Measurements from ENCODE around the gene ACAA1. TPM values are rescaled to one million over a fixed set of nuclear protein-coding genes. Genes with fewer than 3 reads are reported as not detected.

The ACAA1 gene
- total RNA-seq, 1 experiment from 2014 or later = 58.9 TPM

DNA sequence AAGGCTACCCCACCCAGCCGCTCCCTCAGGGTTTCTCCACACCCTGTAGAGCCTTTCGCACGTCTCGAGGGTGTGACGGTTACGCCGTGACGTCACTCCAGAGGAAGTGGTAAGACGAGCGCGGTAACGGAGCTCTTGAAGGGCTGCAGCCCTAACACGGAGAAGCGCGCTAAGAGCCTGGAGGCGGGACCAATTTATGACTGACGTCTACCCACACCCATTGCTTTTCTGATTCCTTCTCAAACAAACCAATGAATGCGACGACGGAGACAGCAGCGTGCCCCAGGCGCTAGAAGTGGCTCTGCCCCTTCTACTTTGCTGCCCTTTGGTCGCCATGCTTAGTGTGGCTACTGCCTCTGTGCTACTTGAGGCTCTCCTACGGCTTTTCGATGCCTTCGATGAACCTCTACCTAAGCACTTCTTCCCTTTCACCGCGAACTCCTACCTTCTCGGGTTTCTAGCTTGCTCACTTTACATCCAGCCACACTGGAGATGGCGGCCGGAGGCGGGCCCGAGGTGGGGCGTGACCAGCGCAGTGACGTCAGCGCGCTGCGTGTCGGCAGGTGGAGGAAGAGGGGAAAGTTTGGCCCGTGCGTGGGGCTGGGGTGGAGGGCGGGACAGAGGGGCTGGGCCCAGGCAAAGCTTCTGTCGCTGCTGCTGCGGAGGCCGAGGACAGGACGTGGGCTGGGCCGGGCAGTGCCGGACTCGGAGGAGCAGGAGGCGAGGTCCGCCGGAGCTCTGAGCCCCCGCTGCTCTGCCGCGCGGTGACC lies 28.2 kb upstream of the ACAA1 start, which contains the start of gene OXSR1:
Gene OXSR1 (plus strand): TSS at position 586 of the 770 bp plus-strand sequence. CDS start 340 bp downstream, outside the sequence.
- peaks cover 6% of the 10 kb centered on the region for H4K20me1 ChIP-seq (ENCODE audit: insufficient read depth)
- peak within 1 kb of the TSS; percentile 83 for H2AFZ ChIP-seq
- H3K9me2 ChIP-seq (ENCODE audit: insufficient read depth) = no peaks in the 10 kb centered on the region
- intact Hi-C loops (cut with micrococcal nuclease; ENCODE audit: unreplicated experiment) = loop anchor here (1.0 kb wide), 3 partner anchors 11 to 32 kb away; partner anchors contain the start of gene ACAA1
- no peaks in the 10 kb centered on the region for H3K27me3 ChIP-seq (ENCODE audit: insufficient read depth, low read depth)
- ChIA-PET POLR2A (ENCODE audit: unreplicated experiment) (interaction anchor here (0.5 to 1.6 kb wide), 12 partner anchors 11 to 1107 kb away, joined by 3 to 27 read pairs (median 4); partner anchors contain the start of gene ACAA1), CTCF (interaction anchor here (0.5 to 1.2 kb wide), 4 partner anchors 12 to 1542 kb away, joined by 4 to 7 read pairs (median 6); no protein-coding TSS in a partner anchor)
- peak within 1 kb of the TSS; percentile 74 for H3K4me3 ChIP-seq
- H3K27ac ChIP-seq = peak within 1 kb of the TSS; percentile 96
- H3K4me1 ChIP-seq (replicated peaks; ENCODE audit: insufficient read depth) = peaks cover 38% of the 10 kb centered on the region
- H3F3A ChIP-seq (ENCODE audit: insufficient read depth, low read depth) = peaks cover 18% of the 10 kb centered on the region
- peaks cover 45% of the 10 kb centered on the region for H3K79me2 ChIP-seq (ENCODE audit: low read depth)
- no peaks in the 10 kb centered on the region for H3K9me3 ChIP-seq (ENCODE audit: insufficient read depth, low read depth)
- peak; percentile 99 for DNase-seq
- BruUV-seq (replicated peaks) = no TSS peak
- peak within 1 kb of the TSS; percentile 88 for H3K4me2 ChIP-seq
- TF ChIP-seq, protein P1, sequence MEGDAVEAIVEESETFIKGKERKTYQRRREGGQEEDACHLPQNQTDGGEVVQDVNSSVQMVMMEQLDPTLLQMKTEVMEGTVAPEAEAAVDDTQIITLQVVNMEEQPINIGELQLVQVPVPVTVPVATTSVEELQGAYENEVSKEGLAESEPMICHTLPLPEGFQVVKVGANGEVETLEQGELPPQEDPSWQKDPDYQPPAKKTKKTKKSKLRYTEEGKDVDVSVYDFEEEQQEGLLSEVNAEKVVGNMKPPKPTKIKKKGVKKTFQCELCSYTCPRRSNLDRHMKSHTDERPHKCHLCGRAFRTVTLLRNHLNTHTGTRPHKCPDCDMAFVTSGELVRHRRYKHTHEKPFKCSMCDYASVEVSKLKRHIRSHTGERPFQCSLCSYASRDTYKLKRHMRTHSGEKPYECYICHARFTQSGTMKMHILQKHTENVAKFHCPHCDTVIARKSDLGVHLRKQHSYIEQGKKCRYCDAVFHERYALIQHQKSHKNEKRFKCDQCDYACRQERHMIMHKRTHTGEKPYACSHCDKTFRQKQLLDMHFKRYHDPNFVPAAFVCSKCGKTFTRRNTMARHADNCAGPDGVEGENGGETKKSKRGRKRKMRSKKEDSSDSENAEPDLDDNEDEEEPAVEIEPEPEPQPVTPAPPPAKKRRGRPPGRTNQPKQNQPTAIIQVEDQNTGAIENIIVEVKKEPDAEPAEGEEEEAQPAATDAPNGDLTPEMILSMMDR (conservative IDR thresholded peaks at IDR 0.05) = no peak
- no peak for TF ChIP-seq EZH2 (IDR thresholded peaks at IDR 0.05; ENCODE audit: low read depth)
- no peaks in the 10 kb centered on the region for H3K36me3 ChIP-seq (ENCODE audit: low read depth)

DNA sequence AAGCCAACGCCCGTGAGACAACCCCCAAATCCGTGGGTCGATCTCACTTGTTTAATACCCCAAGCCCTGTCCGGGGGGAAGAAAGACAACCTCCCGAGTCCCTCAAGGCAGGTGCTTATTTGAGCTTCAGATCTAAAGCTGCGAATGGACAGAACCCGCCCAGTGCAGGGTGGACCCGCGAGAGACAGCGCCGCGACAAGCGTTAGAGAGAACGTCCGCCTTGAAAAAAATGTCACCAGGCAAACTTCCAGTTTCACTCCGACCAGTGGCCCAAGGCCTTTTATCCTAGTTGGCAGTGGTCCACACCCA lies 27.7 kb upstream of the ACAA1 start:
- Histone ChIP-seq H2AFZ (peak overlapping the region; percentile 83), H3K36me3 (ENCODE audit: low read depth) (no peaks in the 10 kb centered on the region), H3K79me2 (ENCODE audit: low read depth) (peaks cover 39% of the 10 kb centered on the region), H3K4me3 (peak overlapping the region; percentile 74), H3K27me3 (ENCODE audit: insufficient read depth, low read depth) (no peaks in the 10 kb centered on the region), H4K20me1 (ENCODE audit: insufficient read depth) (peaks cover 6% of the 10 kb centered on the region), H3K27ac (peak overlapping the region; percentile 96), H3K9me3 (ENCODE audit: insufficient read depth, low read depth) (no peaks in the 10 kb centered on the region), H3K4me1 (replicated peaks; ENCODE audit: insufficient read depth) (peaks cover 38% of the 10 kb centered on the region), H3F3A (ENCODE audit: insufficient read depth, low read depth) (peaks cover 21% of the 10 kb centered on the region), H3K4me2 (peak overlapping the region; percentile 88), H3K9me2 (ENCODE audit: insufficient read depth) (no peaks in the 10 kb centered on the region)
- POLR2A ChIA-PET (ENCODE audit: unreplicated experiment) = interaction anchor here (0.6 to 1.6 kb wide), 5 partner anchors 10 to 1107 kb away, joined by 3 to 10 read pairs (median 5); partner anchors contain the start of gene ACAA1
- intact Hi-C loops (cut with micrococcal nuclease; ENCODE audit: unreplicated experiment) = loop anchor here (1.0 kb wide), 1 partner anchor 10 kb away; no protein-coding TSS in a partner anchor
- no TSS peak for BruUV-seq (replicated peaks)
- CTCF ChIA-PET = interaction anchor here (1.2 kb wide), 1 partner anchor 11 kb away, joined by 6 read pairs; no protein-coding TSS in a partner anchor
- TF ChIP-seq, protein P1 (conservative IDR thresholded peaks at IDR 0.05) = no peak
- no peak for TF ChIP-seq EZH2 (IDR thresholded peaks at IDR 0.05; ENCODE audit: low read depth)
- no peak for DNase-seq

DNA sequence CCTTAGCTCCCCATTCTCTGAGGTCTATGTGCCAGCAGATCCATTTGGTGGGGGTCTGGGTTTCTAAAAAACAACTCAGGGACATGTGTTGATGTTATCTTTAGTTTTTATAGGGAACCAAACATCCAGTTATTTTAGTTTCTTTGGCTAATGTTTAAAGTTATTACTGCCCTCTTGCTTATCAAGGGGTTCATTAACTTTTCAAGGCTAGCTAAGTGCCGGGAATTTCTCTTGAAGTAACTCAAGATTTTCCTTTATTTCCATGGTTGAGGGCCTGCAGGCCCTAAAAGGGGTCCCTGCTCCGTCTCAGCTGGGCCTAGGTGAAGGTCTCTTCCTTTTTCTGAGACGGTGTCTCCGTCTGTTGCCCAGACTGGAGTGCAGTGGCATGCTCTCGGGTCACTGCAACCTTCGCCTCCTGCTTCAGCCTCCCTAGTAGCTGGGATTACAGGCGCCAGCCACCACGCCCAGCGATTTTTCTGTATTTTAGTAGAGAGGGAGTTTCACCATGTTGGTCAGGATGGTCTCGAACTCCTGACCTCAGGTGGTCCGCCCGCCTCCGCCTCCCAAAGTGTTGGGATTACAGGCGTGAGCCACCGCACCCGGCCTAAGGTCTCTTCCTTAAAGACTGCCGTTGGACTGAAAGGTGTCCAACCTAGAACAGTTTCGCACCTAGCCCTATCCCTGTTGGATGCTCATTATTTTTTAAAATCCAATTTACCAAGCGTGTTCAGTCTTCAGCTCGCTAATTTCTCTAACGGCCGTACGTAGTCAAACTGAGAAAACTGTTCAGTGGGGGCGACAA lies 27.1 kb upstream of the ACAA1 start:
- TF ChIP-seq EZH2 (IDR thresholded peaks at IDR 0.05; ENCODE audit: low read depth) = no peak
- TF ChIP-seq, protein P1 (conservative IDR thresholded peaks at IDR 0.05) = no peak
- Histone ChIP-seq H3K9me2 (ENCODE audit: insufficient read depth) (no peaks in the 10 kb centered on the region), H3K36me3 (ENCODE audit: low read depth) (no peaks in the 10 kb centered on the region), H3K27me3 (ENCODE audit: insufficient read depth, low read depth) (no peaks in the 10 kb centered on the region), H2AFZ (peak overlapping the region; percentile 83), H4K20me1 (ENCODE audit: insufficient read depth) (peaks cover 6% of the 10 kb centered on the region), H3K4me3 (peak overlapping the region; percentile 74), H3K27ac (peak overlapping the region; percentile 96), H3K9me3 (ENCODE audit: insufficient read depth, low read depth) (no peaks in the 10 kb centered on the region), H3F3A (ENCODE audit: insufficient read depth, low read depth) (peaks cover 21% of the 10 kb centered on the region), H3K79me2 (ENCODE audit: low read depth) (peaks cover 34% of the 10 kb centered on the region), H3K4me1 (replicated peaks; ENCODE audit: insufficient read depth) (peaks cover 34% of the 10 kb centered on the region), H3K4me2 (peak overlapping the region; percentile 88)
- ChIA-PET CTCF (interaction anchor here (0.8 to 1.2 kb wide), 2 partner anchors 11 to 22 kb away, joined by 5 to 6 read pairs; no protein-coding TSS in a partner anchor), POLR2A (ENCODE audit: unreplicated experiment) (interaction anchor here (0.6 to 1.6 kb wide), 4 partner anchors 9 to 27 kb away, joined by 3 to 10 read pairs (median 9); partner anchors contain the start of gene ACAA1)
- DNase-seq = no peak
- intact Hi-C loops (cut with micrococcal nuclease; ENCODE audit: unreplicated experiment) = loop anchor here (1.0 kb wide), 1 partner anchor 10 kb away; no protein-coding TSS in a partner anchor
- BruUV-seq (replicated peaks) = TSS peak; percentile 93
